OCI-LY7 (cell line): ENCODE results near the gene GRK5. TPM values are rescaled to one million over a fixed set of nuclear protein-coding genes. Genes with fewer than 3 reads are reported as not detected.

Experiments
- BruUV-seq: library from RNA; stranded (reverse); fragments of 400-500 nt; replicated peaks from 2 replicates; lab custom pipeline; 2021; lab: Mats Ljungman, UMichigan
- CTCF ChIA-PET: fragments of 300-600 bp; sonication (Branson Sonifier 250); formaldehyde crosslinking; loops from one replicate; lab custom pipeline; 2022; ENCODE audit warnings: antibody characterized with exemption; ENCODE audit not compliant: unreplicated experiment; lab: Charles Lee
- POLR2A ChIA-PET: fragments of 300-600 bp; sonication (Branson Sonifier 250); formaldehyde crosslinking; loops from one replicate; lab custom pipeline; 2022; ENCODE audit warnings: antibody characterized with exemption; lab: Charles Lee
- DNase-seq: peaks from one replicate; pipeline ENCODE4 v3.0.0-alpha.2; 2015; ENCODE audit warnings: low spot score
- H2AFZ ChIP-seq: fragments of 200-600 bp; sonication (generic), shearing (Covaris generic); 2 replicates; pipeline ENCODE4 v1.6.1; 2014; ENCODE audit warnings: mild to moderate bottlenecking, antibody characterized with exemption, low read length, moderate library complexity
- H3K27ac ChIP-seq: fragments of 200-600 bp; sonication (generic); 2 replicates; pipeline ENCODE4 v1.5.1; 2014; ENCODE audit warnings: mixed run types, low read depth, mild to moderate bottlenecking, moderate library complexity, low read length, inconsistent platforms; ENCODE audit not compliant: poor library complexity, severe bottlenecking
- H3K36me3 ChIP-seq: fragments of 200-600 bp; sonication (generic); 2 replicates; pipeline ENCODE4 v1.6.1; 2014; ENCODE audit warnings: mild to moderate bottlenecking, antibody characterized with exemption, low read length, moderate library complexity, mixed read lengths; ENCODE audit not compliant: insufficient read depth
- H3K4me1 ChIP-seq: fragments of 200-600 bp; sonication (generic); 2 replicates; pipeline ENCODE4 v1.5.1; 2014; ENCODE audit warnings: mild to moderate bottlenecking, low read length; ENCODE audit not compliant: insufficient read depth, poor library complexity, severe bottlenecking
- H3K4me2 ChIP-seq: fragments of 200-600 bp; sonication (generic); 2 replicates; pipeline ENCODE4 v1.6.1; 2014; ENCODE audit warnings: mild to moderate bottlenecking, low read length
- H3K4me3 ChIP-seq: fragments of 200-600 bp; sonication (generic); 2 replicates; pipeline ENCODE4 v1.5.1; 2014; ENCODE audit warnings: mild to moderate bottlenecking, low read depth, low read length; ENCODE audit not compliant: poor library complexity, severe bottlenecking
- H3K79me2 ChIP-seq: fragments of 200-600 bp; sonication (generic); 2 replicates; pipeline ENCODE4 v1.6.1; 2016; ENCODE audit warnings: low read depth, mild to moderate bottlenecking, low read length, moderate library complexity, mixed read lengths; ENCODE audit not compliant: insufficient read depth
- H3K9me2 ChIP-seq: fragments of 200-600 bp; sonication (generic); 2 replicates; pipeline ENCODE4 v1.6.1; 2016; ENCODE audit warnings: mild to moderate bottlenecking, low read length, mixed read lengths; ENCODE audit not compliant: insufficient read depth
- H3K9me3 ChIP-seq: fragments of 200-600 bp; sonication (generic); 2 replicates; pipeline ENCODE4 v1.6.1; 2014; ENCODE audit warnings: mild to moderate bottlenecking, mixed run types, low read length, mixed read lengths
- H4K20me1 ChIP-seq: fragments of 200-600 bp; sonication (generic); 2 replicates; pipeline ENCODE4 v1.6.1; 2014; ENCODE audit warnings: mild to moderate bottlenecking, antibody characterized with exemption, low read length, moderate library complexity, mixed read lengths; ENCODE audit not compliant: insufficient read depth
- EZH2phosphoT487 ChIP-seq: fragments of 200-600 bp; sonication (generic); IDR thresholded peaks from 2 replicates; pipeline ENCODE4 v1.6.1; 2018; ENCODE audit warnings: low read depth, borderline replicate concordance, mild to moderate bottlenecking, mixed run types, antibody characterized with exemption, low read length, moderate library complexity, mixed read lengths
- intact Hi-C: fragments of 100-400 bp; cut with micrococcal nuclease; formaldehyde crosslinking; loops from one replicate; pipeline ENCODE4 v1.10.0; 2022; ENCODE audit not compliant: unreplicated experiment
- total RNA-seq, 2 experiments: library from RNA; depleted of rRNA in 1 of 2; stranded (reverse); fragments of >200 nt in 1 of 2; shearing (Covaris generic) in 1 of 2; gene quantifications; 2 replicates each; pipeline ENCODE4 v1.2.3, GENCODE V29; 2014 to 2022
- TF ChIP-seq, protein P1 (sequence below): fragments of 200-600 bp; sonication (generic); conservative IDR thresholded peaks from 2 replicates; pipeline ENCODE4 v1.5.1; 2014; ENCODE audit warnings: mild to moderate bottlenecking, antibody characterized with exemption, low read length, moderate library complexity, mixed read lengths

Gene GRK5
- total RNA-seq, 2 experiments from 2014 or later = 4.7 to 10.2 TPM

DNA sequence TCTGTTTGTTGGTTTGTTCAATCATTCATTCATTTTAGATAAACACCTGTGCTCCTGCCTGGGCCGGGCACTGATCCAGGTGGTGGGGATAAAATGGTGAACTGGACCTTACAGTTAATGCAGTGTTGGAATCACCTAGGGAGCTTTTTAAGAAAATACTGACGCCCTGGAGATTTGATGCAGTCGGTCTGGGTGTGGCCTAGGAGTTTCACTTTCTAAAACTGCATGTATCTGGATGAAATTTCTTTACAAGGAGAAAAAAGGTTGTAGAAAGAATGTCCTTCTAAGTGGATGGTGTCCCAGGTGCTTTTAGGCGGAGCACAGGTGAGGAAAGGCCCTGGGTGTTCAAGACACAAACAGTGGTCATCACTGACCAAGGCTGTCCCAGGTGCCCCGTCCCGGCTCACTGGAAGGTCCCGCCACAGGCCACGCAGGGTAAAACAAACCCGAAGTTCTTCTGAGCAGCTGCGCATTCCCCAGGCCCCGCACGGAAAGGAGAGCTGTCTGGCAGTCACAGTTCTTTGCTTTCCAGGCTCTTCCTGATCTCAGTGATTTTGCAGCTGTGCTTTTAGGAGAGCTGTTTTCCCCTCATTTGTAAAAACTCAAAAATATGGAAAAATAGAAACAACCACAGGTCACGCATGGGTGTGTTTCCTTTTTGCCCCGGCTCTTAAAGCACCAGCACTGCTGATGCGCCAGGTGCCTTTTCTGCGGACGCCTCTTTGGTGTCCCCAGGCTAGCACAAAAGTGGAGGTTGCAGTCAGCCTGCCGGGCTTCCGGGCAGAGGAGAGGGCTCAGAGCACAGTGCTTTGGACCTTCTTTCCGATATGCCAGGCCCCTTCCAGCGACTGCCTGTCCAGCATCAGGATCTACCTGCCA lies 161.9 kb downstream of the GRK5 start:
- Histone ChIP-seq H3K4me2 (peak overlapping the region; percentile 83), H3K36me3 (no peaks in the 10 kb centered on the region), H3K9me3 (no peaks in the 10 kb centered on the region), H4K20me1 (0 out of 2 replicates have a peak, but pooled peaks cover 10% of the 10 kb centered on the region), H2AFZ (no peak overlapping the region), H3K9me2 (no peaks in the 10 kb centered on the region), H3K4me1 (peaks cover 39% of the 10 kb centered on the region), H3K79me2 (no peaks in the 10 kb centered on the region), H3K27ac (peak overlapping the region; percentile 69), H3K4me3 (peak overlapping the region; percentile 59)
- intact Hi-C loops = loop anchor here (1.0 to 5.0 kb wide), 3 partner anchors 48 to 162 kb away; partner anchors contain the start of gene GRK5
- ChIA-PET POLR2A (interaction anchor here (0.5 to 0.9 kb wide), 5 partner anchors 13 to 616 kb away, joined by 3 read pairs; no protein-coding TSS in a partner anchor), CTCF (no interaction called here)
- TF ChIP-seq, protein P1, sequence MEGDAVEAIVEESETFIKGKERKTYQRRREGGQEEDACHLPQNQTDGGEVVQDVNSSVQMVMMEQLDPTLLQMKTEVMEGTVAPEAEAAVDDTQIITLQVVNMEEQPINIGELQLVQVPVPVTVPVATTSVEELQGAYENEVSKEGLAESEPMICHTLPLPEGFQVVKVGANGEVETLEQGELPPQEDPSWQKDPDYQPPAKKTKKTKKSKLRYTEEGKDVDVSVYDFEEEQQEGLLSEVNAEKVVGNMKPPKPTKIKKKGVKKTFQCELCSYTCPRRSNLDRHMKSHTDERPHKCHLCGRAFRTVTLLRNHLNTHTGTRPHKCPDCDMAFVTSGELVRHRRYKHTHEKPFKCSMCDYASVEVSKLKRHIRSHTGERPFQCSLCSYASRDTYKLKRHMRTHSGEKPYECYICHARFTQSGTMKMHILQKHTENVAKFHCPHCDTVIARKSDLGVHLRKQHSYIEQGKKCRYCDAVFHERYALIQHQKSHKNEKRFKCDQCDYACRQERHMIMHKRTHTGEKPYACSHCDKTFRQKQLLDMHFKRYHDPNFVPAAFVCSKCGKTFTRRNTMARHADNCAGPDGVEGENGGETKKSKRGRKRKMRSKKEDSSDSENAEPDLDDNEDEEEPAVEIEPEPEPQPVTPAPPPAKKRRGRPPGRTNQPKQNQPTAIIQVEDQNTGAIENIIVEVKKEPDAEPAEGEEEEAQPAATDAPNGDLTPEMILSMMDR = no peak
- peak; percentile 94 for DNase-seq
- BruUV-seq = no TSS peak

GRCh38 chr10:119370111-119370741 lies 162.9 kb downstream of the GRK5 start:
- no peaks in the 10 kb centered on the region for H3K9me2 ChIP-seq
- H3K4me3 ChIP-seq = peak overlapping the region; percentile 59
- no peaks in the 10 kb centered on the region for H3K79me2 ChIP-seq
- no TSS peak for BruUV-seq
- intact Hi-C loops = no loop called here
- H3K4me2 ChIP-seq = peak overlapping the region; percentile 83
- H2AFZ ChIP-seq = no peak overlapping the region
- no peak for DNase-seq
- no peaks in the 10 kb centered on the region for H3K36me3 ChIP-seq
- H3K9me3 ChIP-seq = no peaks in the 10 kb centered on the region
- 0 out of 2 replicates have a peak, but pooled peaks cover 10% of the 10 kb centered on the region for H4K20me1 ChIP-seq
- H3K4me1 ChIP-seq = peaks cover 37% of the 10 kb centered on the region
- ChIA-PET CTCF (no interaction called here), POLR2A (interaction anchor here (0.7 to 1.0 kb wide), 2 partner anchors 8 to 68 kb away, joined by 3 to 4 read pairs; no protein-coding TSS in a partner anchor)
- H3K27ac ChIP-seq = peak overlapping the region; percentile 69
- no peak for TF ChIP-seq EZH2phosphoT487
- TF ChIP-seq, protein P1 = no peak
